PC-9 (cell line): Measurements from ENCODE around the gene ATP8B3.

Experiments used
- EZH2 ChIP-seq: fragments of 200-600 bp; sonication (generic); IDR thresholded peaks from 2 replicates; pipeline ENCODE4 v1.8.0; 2017; ENCODE audit warnings: antibody characterized with exemption, low read depth
- TF ChIP-seq, protein P1 (sequence below): fragments of 200-600 bp; sonication (generic); conservative IDR thresholded peaks from 2 replicates; pipeline ENCODE4 v1.6.1; 2017; ENCODE audit warnings: mixed run types, antibody characterized with exemption, mild to moderate bottlenecking, moderate library complexity

DNA sequence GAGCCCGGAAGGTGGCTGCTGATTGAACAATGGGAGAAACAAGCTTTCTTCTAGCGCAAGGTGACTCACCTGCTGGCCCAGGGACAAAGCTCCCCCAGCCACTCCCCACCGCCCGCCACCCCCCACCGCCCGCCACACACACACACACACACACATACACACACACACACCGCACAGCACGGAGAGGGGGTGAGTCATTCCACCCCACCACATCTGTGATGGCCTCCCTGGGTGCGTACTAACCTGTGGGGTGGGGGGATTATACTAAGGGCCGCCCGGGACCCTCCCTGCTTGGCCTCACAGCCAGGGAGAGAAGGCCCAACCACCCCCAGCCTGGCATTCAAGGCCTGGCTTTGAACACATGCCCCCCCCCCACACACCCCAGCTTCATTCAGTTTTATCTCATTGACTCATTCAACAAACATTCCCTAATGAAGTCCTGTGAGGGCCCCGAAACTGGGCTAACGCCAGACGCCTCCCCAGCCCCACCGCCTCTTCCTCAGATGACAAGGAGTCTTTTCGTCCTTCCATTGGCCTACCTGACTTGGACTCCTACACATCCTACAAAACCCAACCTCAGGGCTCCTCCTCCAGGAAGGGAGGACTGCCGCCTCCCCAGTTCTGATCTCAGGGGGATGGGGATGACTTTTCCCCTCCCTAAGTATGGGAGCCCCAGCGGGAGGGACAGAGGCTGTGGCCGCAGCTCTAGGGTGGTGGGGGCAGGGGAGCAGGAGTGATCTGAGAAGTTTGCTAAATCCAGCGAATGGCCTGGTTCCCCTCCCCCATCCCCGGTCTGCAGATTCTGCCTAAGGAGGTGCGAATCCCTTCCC, 64.6 kb downstream of the ATP8B3 start:
- TF ChIP-seq, protein P1, sequence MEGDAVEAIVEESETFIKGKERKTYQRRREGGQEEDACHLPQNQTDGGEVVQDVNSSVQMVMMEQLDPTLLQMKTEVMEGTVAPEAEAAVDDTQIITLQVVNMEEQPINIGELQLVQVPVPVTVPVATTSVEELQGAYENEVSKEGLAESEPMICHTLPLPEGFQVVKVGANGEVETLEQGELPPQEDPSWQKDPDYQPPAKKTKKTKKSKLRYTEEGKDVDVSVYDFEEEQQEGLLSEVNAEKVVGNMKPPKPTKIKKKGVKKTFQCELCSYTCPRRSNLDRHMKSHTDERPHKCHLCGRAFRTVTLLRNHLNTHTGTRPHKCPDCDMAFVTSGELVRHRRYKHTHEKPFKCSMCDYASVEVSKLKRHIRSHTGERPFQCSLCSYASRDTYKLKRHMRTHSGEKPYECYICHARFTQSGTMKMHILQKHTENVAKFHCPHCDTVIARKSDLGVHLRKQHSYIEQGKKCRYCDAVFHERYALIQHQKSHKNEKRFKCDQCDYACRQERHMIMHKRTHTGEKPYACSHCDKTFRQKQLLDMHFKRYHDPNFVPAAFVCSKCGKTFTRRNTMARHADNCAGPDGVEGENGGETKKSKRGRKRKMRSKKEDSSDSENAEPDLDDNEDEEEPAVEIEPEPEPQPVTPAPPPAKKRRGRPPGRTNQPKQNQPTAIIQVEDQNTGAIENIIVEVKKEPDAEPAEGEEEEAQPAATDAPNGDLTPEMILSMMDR, result no peak
- TF ChIP-seq EZH2, result no peak
